ENCODE results near the gene ADAMTS7. TPM values are rescaled to one million over a fixed set of nuclear protein-coding genes. Genes with fewer than 3 reads are reported as not detected.

The ADAMTS7 gene
- total and polyA plus RNA-seq, 2 of the 13 experiments (the other 11 are each of a cell fraction or from before 2014, with no cell fraction given): 0.09 to 0.12 TPM

GRCh38 chr15:78761020-78761419 is 50.2 kb downstream of the ADAMTS7 start:
- CTCF ChIA-PET (ENCODE audit: low intra/inter-chr PET ratio, low total read pairs): no interaction called here
- TF ChIP-seq YY1 (IDR thresholded peaks at IDR 0.05; ENCODE audit: insufficient read depth, insufficient replicate concordance, low read depth, low read length) (no peak), ZNF674 (CRISPR knock-in tag; IDR thresholded peaks at IDR 0.05; ENCODE audit: low read depth) (no peak), SALL2 (CRISPR knock-in tag; IDR thresholded peaks at IDR 0.05) (no peak), ZNF281 (CRISPR knock-in tag; IDR thresholded peaks at IDR 0.05; ENCODE audit: borderline replicate concordance) (no peak), HINFP (CRISPR knock-in tag; IDR thresholded peaks at IDR 0.05; ENCODE audit: low read depth) (no peak), PLSCR1 (CRISPR knock-in tag; IDR thresholded peaks at IDR 0.05; ENCODE audit: borderline replicate concordance) (no peak), NFIB (CRISPR knock-in tag; IDR thresholded peaks at IDR 0.05; ENCODE audit: borderline replicate concordance) (no peak), ZNF276 (CRISPR knock-in tag; IDR thresholded peaks at IDR 0.05; ENCODE audit: low read depth) (no peak), HNRNPK (IDR thresholded peaks at IDR 0.05; ENCODE audit: low read depth, low read length, poor library complexity, severe bottlenecking) (no peak), MTA1 (CRISPR knock-in tag; IDR thresholded peaks at IDR 0.05; ENCODE audit: borderline replicate concordance) (no peak), PRDM10 (CRISPR knock-in tag; IDR thresholded peaks at IDR 0.05; ENCODE audit: low read depth) (no peak), TBX2 (CRISPR knock-in tag; IDR thresholded peaks at IDR 0.05; ENCODE audit: borderline replicate concordance) (no peak), FOXK1 (CRISPR knock-in tag; IDR thresholded peaks at IDR 0.05; ENCODE audit: borderline replicate concordance, low read depth) (no peak)

More at GRCh38 chr15:78761020-78761419, 50.2 kb downstream of the ADAMTS7 start:
- H3K4me1 ChIP-seq (ENCODE audit: insufficient read depth, low read length): no peaks in the 10 kb centered on the region
- 45% methylated on average over 2 of the region's 8 CpGs for WGBS (ENCODE audit: low lambda C conversion rate)
- intact Hi-C loops (cut with micrococcal nuclease; ENCODE audit: unreplicated experiment) (no loop called here), in situ Hi-C loops (cut with HindIII; ENCODE audit: extremely low pct_ligation_motif_present, low pct_unique_long_range_greater_than_20kb) (loop anchor here (5.0 kb wide), 1 partner anchor 774 kb away; no protein-coding TSS in a partner anchor)
- DNase-seq (ENCODE audit: low spot score) (no peak), FAIRE-seq (no peak), ATAC-seq (no peak)
- H3K36me3 ChIP-seq (replicated peaks in 1 of 2; ENCODE audit: control insufficient read depth in 1 of 2, insufficient read depth in 2 of 2, low read length in 2 of 2): no peaks in the 10 kb centered on the region
- no peak overlapping the region for H3K27ac ChIP-seq (ENCODE audit: extremely low read length, insufficient read depth, low read length)
- no peak overlapping the region for H3K4me2 ChIP-seq (ENCODE audit: low read depth, low read length)
- no peak overlapping the region for H3K4me3 ChIP-seq (replicated peaks in 1 of 3; ENCODE audit: insufficient read depth in 1 of 3, low read depth in 2 of 3, low read length in 3 of 3)
- no peaks in the 10 kb centered on the region for H3K9me3 ChIP-seq (ENCODE audit: low read length)
- H3K9ac ChIP-seq (ENCODE audit: insufficient read depth, low read depth, low read length): no peak overlapping the region
- BruUV-seq (replicated peaks): no TSS peak
- no peaks in the 10 kb centered on the region for H3K79me2 ChIP-seq (ENCODE audit: insufficient read depth, low read length)
- H4K20me1 ChIP-seq (ENCODE audit: insufficient read depth, low read length): no peaks in the 10 kb centered on the region
- POLR2A ChIA-PET: no interaction called here
- H3K27me3 ChIP-seq (ENCODE audit: control insufficient read depth in 1 of 2, insufficient read depth in 2 of 2, low read length in 2 of 2): peaks cover 0 to 9% of the 10 kb centered on the region in 2 experiments; a peak in 1 of 5 replicates
- H2AFZ ChIP-seq (ENCODE audit: low read length): no peak overlapping the region
